Stimulated activated CD4-positive, alpha-beta T cell treated with anti-CD3 and anti-CD28 coated beads, Interleukin-1b, Interleukin-23, amount 100 ng/mL, for 4 hours (primary cell): ENCODE measurements around the gene MSH5.
"Not testable (repeated sequence)": the region's sequence is repeated elsewhere in the genome, so short reads cannot be mapped to it uniquely, and the experiment has no call there.

ENCODE experiments used
- DNase-seq, 2 donors: peaks; one replicate each; pipeline ENCODE4 v3.0.0-alpha.2; 2020; ENCODE audit warnings: low read depth in 2 of 2

Gene MSH5

GRCh38 chr6:31801031-31801927 lies 61.5 kb downstream of the MSH5 start:
- not testable (repeated sequence) for DNase-seq

GRCh38 chr6:31805939-31806469 lies 66.2 kb downstream of the MSH5 start:
- no peak for DNase-seq

DNA sequence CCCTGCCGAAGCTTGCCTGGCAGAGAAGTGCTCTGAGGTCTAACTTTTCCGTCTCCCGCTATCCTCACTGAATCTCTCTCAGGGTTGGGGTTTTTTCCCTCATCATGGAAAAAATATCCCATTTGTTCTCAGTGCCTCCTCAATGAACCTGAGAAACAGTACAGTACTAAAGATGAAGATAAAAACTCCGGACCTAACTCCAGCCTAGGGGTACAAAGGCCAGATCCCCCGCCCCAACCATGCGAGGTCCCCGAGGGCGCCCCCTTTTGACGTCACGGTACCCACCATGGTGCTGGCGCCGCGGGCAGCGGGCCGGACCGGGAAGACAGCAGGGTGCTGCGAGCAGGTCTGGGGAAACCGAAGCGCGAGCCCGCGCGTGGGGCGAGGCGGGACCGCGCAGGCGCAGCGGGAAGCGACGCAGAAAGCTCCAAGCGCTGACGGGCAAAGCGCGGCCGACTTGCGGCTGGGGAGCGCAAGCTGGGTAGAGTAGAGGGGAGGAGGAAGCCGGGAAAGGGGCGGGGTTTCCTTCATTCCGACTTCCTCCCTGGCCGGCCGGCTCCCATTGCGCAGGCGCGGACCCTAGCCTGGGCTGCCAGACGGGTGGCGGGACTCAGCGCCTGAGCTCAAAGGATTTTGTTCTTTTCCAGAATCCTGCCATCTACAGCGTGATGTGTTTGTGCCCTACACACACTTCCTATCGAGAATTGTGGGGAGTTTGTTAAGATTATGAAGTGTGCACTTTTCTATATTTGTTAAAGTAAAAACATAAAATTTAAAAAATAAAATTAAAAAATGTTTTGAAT lies 66.9 kb downstream of the MSH5 start, which contains the start of gene LSM2:
Gene LSM2 (minus strand): TSS at position 497 of the 803 bp plus-strand sequence. CDS start 209 bp downstream, at position 288.
- DNase-seq = peak; percentile 96 to 97

DNA sequence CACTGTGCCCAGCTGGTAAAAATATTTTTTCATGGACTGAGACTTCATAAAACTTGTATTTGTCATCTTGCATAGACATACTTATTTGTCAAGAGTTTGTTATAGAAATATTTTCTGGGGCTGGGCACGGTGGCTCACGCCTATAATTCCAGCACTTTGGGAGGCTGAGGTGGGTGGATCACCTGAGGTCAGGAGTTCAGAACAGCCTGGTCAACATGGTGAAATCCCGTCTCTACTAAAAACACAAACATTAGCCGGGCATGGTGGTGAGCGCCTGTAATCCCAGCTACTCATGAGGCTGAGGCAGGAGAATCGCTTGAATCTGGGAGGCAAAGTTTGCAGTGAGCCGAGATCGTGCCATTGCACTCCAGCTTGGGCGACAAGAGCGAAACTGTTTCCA lies 68.8 kb downstream of the MSH5 start:
- not testable (repeated sequence) for DNase-seq

DNA sequence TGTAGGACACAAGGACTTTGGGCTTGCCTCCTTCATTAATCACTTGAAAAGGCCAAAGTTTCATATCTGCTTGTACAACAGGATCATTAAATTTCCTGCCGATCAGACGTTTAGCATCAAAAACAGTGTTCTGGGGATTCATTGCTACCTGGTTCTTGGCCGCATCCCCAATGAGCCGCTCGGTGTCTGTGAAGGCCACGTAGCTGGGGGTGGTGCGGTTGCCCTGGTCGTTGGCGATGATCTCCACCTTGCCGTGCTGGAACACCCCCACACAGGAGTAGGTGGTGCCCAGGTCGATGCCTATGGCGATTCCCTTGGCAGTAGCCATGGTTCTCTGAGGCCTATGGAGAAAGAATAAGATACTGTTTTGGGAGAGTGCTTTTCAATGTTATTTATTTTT lies 71.8 kb downstream of the MSH5 start:
- no peak for DNase-seq
